Small intestine (tissue), 7 donors: ENCODE data around the gene POLR2J. TPM values are rescaled to one million over a fixed set of nuclear protein-coding genes. Genes with fewer than 3 reads are reported as not detected.
A peak's percentile ranks its signal among the peaks of the same experiment; 100 is the strongest.

ENCODE experiments used
- DNase-seq, 2 donors: peaks; one replicate each; pipeline versions ENCODE4 v3.0.0 to v3.0.0-alpha.2; 2013
- FAIRE-seq: peaks from 2 replicates; lab custom pipeline; 2012; peaks lifted over from hg19 to GRCh38; lab: Jason Lieb, UNC
- H3K27ac ChIP-seq, 3 donors: one replicate each; pipeline ENCODE4 v1.5.1; 2013; ENCODE audit warnings: low read length in 2 of 3, mild to moderate bottlenecking in 2 of 3, control low read depth in 1 of 3, inconsistent platforms in 1 of 3, low read depth in 1 of 3, moderate library complexity in 1 of 3
- H3K27me3 ChIP-seq, 3 donors: one replicate each; pipeline ENCODE4 v1.6.1; 2013; ENCODE audit warnings: low read length in 3 of 3, inconsistent platforms in 1 of 3; ENCODE audit not compliant: control insufficient read depth in 3 of 3, insufficient read depth in 3 of 3
- H3K36me3 ChIP-seq, 3 donors: one replicate each; pipeline ENCODE4 v1.6.1; 2013; ENCODE audit warnings: low read length in 3 of 3, inconsistent platforms in 1 of 3, low read depth in 1 of 3, mild to moderate bottlenecking in 1 of 3, moderate library complexity in 1 of 3; ENCODE audit not compliant: control insufficient read depth in 3 of 3, insufficient read depth in 2 of 3
- H3K4me1 ChIP-seq, 3 donors: one replicate each; pipeline ENCODE4 v1.6.1; 2013; ENCODE audit warnings: low read length in 2 of 3, inconsistent platforms in 1 of 3, low read depth in 1 of 3, mild to moderate bottlenecking in 1 of 3, moderate library complexity in 1 of 3; ENCODE audit not compliant: control insufficient read depth in 3 of 3, insufficient read depth in 2 of 3
- H3K4me3 ChIP-seq, 3 donors: one replicate each; pipeline ENCODE4 v1.5.1; 2013; ENCODE audit warnings: low read length in 3 of 3, control low read depth in 1 of 3, inconsistent platforms in 1 of 3, low read depth in 1 of 3, mild to moderate bottlenecking in 1 of 3, moderate library complexity in 1 of 3
- H3K9me3 ChIP-seq, 2 donors: one replicate each; pipeline ENCODE4 v1.6.1; 2013; ENCODE audit warnings: low read depth in 1 of 2, low read length in 1 of 2; ENCODE audit not compliant: control insufficient read depth in 2 of 2, insufficient read depth in 1 of 2
- WGBS, 3 donors: extraction: QIAGEN DNeasy Blood & Tissue Kit; methylation state at CpG; one replicate each; pipeline ENCODE4 v1.1.7; 2013; 5-methylcytosine and 5-hydroxymethylcytosine counted together
- polyA plus RNA-seq, 4 donors: library from polyadenylated mRNA; stranded (reverse) in 3 of 4; unstranded in 1 of 4; fragments of 200-250 nt in 3 of 4; fragments of 120-200 nt in 1 of 4; gene quantifications; one replicate each; pipeline versions ENCODE4 v1.2.1 to v1.2.3, GENCODE V29; 2013
- donor health status: healthy with polysubstance abuse.
- donor health status: control.
- donor health status: control.
- donor health status: Bipolar disorder and iron deficiency.
- donor health status: healthy.

Gene POLR2J
- polyA plus RNA-seq, 4 donors = 51.4 to 169 (median 110) TPM

DNA sequence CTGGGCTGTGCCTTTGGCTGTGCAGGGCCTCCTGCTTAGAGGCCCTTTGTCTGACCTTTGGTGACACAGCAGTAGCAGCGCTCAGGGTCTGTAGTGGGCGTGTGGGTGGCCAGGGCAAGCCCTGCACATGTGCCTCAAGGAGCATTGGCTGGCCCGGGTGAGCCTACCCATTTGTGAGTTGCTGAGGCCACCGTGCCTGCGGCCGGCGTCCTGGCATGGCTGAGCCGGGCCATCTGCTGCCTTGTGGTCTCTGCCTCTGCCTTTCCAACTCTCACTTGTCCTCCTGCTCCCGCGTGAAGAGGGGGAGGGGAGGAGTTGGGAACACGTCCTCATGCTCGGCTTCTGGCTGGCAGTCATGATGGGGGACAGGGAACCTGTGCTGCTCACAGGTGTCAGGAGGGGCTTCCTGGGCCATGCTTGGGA lies 54.6 kb downstream of the POLR2J start:
- FAIRE-seq (no peak), DNase-seq (no peak)
- H3K9me3 ChIP-seq = no peaks in the 10 kb centered on the region
- H3K27me3 ChIP-seq = no peaks in the 10 kb centered on the region
- no peaks in the 10 kb centered on the region for H3K4me1 ChIP-seq
- 73 to 88% (median 86%) methylated on average over 11 to 12 of the region's 12 CpGs for WGBS, 3 donors
- no peak overlapping the region for H3K4me3 ChIP-seq
- H3K27ac ChIP-seq = peak overlapping the region in 1 of 3 donors; percentile 96
- peaks cover 0 to 70% (median 2%) of the 10 kb centered on the region in 3 donors for H3K36me3 ChIP-seq

Other genes with a start within 250 kb of the POLR2J start
- gene SH2B2, start 192.1 kb downstream of the POLR2J start, polyA plus RNA-seq = 1 to 10 TPM in 3 of 4 donors, under 1 TPM in 1; 0.67 to 2.5 (median 1.6) TPM
- gene SPDYE6, start 122.5 kb downstream of the POLR2J start, polyA plus RNA-seq = 1 to 10 TPM in 1 of 4 donors, under 1 TPM in 1, not detected in 2; 0.09 to 3.3 TPM
- gene PRKRIP1, start 82.6 kb downstream of the POLR2J start, polyA plus RNA-seq = 10 to 100 TPM; 17.5 to 28.1 (median 20.1) TPM
- 1 to 10 TPM in 3 of 4 donors, under 1 TPM in 1; 0.89 to 8.8 (median 5.4) TPM for gene ORAI2, start 45.3 kb downstream of the POLR2J start, polyA plus RNA-seq
- 10 to 100 TPM in 1 of 4 donors, 1 to 10 TPM in 3; 6.7 to 10.1 (median 8.9) TPM for gene ALKBH4, start 14.1 kb downstream of the POLR2J start, polyA plus RNA-seq
- 10 to 100 TPM in 3 of 4 donors, 1 to 10 TPM in 1; 8.6 to 17.4 (median 13.5) TPM for gene LRWD1, start 13.9 kb downstream of the POLR2J start, polyA plus RNA-seq
- 10 to 100 TPM; 14.2 to 58.4 (median 35.7) TPM for gene RASA4B, start 38.9 kb upstream of the POLR2J start, polyA plus RNA-seq
- 10 to 100 TPM in 2 of 4 donors, 1 to 10 TPM in 2; 5.8 to 15.4 (median 10.8) TPM for gene UPK3BL2, start 64.8 kb upstream of the POLR2J start, polyA plus RNA-seq
- 1 to 10 TPM in 1 of 4 donors, under 1 TPM in 1, not detected in 2; 0.04 to 2.9 TPM for gene SPDYE2, start 72.3 kb upstream of the POLR2J start, polyA plus RNA-seq
- gene POLR2J3, start 93.7 kb upstream of the POLR2J start, polyA plus RNA-seq = 10 to 100 TPM; 31.6 to 63.0 (median 41.8) TPM
- gene RASA4, start 137.8 kb upstream of the POLR2J start, polyA plus RNA-seq = 10 to 100 TPM; 24.2 to 31.1 (median 27.2) TPM
- gene UPK3BL1, start 163.9 kb upstream of the POLR2J start, polyA plus RNA-seq = 10 to 100 TPM; 21.3 to 84.0 (median 54.3) TPM
- gene SPDYE2B, start 171.4 kb upstream of the POLR2J start, polyA plus RNA-seq = 1 to 10 TPM in 1 of 4 donors, not detected in 3; 1.3 TPM
- gene POLR2J2, start 192.7 kb upstream of the POLR2J start, polyA plus RNA-seq = 1 to 10 TPM; 1.1 to 7.8 (median 1.5) TPM